NCI-H128 (cell line): ENCODE measurements around the gene MEGF6.

Source experiments
- DNase-seq: peaks from one replicate; lab custom pipeline; 2025; ENCODE audit not compliant: unreplicated experiment; lab: John Stamatoyannopoulos, UW

MEGF6 gene

GRCh38 chr1:3491291-3492246 is 119.7 kb downstream of the MEGF6 start:
- DNase-seq = no peak

GRCh38 chr1:3490046-3490745 is 121.1 kb downstream of the MEGF6 start:
- DNase-seq = no peak

GRCh38 chr1:3488432-3488831 is 122.9 kb downstream of the MEGF6 start:
- DNase-seq = no peak

GRCh38 chr1:3485016-3485415 is 126.3 kb downstream of the MEGF6 start:
- no peak for DNase-seq

- no peak for DNase-seq
These were observed 127.4 kb downstream of the MEGF6 start for GRCh38 chr1:3483801-3484444.

GRCh38 chr1:3483380-3483779 is 127.9 kb downstream of the MEGF6 start:
- DNase-seq = no peak

- no peak for DNase-seq
These were observed 128.9 kb downstream of the MEGF6 start for GRCh38 chr1:3482378-3482849.

- no peak for DNase-seq
These were observed 129.4 kb downstream of the MEGF6 start for GRCh38 chr1:3481836-3482375.

- DNase-seq = no peak
These were observed 130.3 kb downstream of the MEGF6 start for GRCh38 chr1:3481046-3481445.

- DNase-seq = no peak
These were observed 131.0 kb downstream of the MEGF6 start for GRCh38 chr1:3480369-3480719.

GRCh38 chr1:3479511-3480368 is 131.6 kb downstream of the MEGF6 start:
- no peak for DNase-seq

GRCh38 chr1:3478187-3478586 is 133.1 kb downstream of the MEGF6 start:
- no peak for DNase-seq

GRCh38 chr1:3477241-3477995 is 133.9 kb downstream of the MEGF6 start:
- no peak for DNase-seq

GRCh38 chr1:3476666-3477065 is 134.6 kb downstream of the MEGF6 start:
- no peak for DNase-seq

- DNase-seq = no peak
These were observed 135.3 kb downstream of the MEGF6 start for GRCh38 chr1:3475839-3476573.

- DNase-seq = no peak
These were observed 136.9 kb downstream of the MEGF6 start for GRCh38 chr1:3474421-3474820.

GRCh38 chr1:3474016-3474415 is 137.3 kb downstream of the MEGF6 start:
- DNase-seq = no peak

- no peak for DNase-seq
These were observed 137.9 kb downstream of the MEGF6 start for GRCh38 chr1:3473381-3473844.

GRCh38 chr1:3472906-3473305 is 138.4 kb downstream of the MEGF6 start:
- no peak for DNase-seq
